Endodermal cell (in vitro differentiated cells): ENCODE results near the gene GALNT2. TPM values are rescaled to one million over a fixed set of nuclear protein-coding genes. Genes with fewer than 3 reads are reported as not detected.

Source experiments
- DNase-seq: peaks from one replicate; pipeline ENCODE4 v3.0.0-alpha.2; 2017
- H3K27ac ChIP-seq: 2 replicates; pipeline ENCODE4 v1.5.1; 2013; ENCODE audit warnings: mild to moderate bottlenecking, low read depth, low read length, moderate library complexity
- H3K27me3 ChIP-seq: 2 replicates; pipeline ENCODE4 v1.6.1; 2013; ENCODE audit warnings: mild to moderate bottlenecking, low read length, moderate library complexity; ENCODE audit not compliant: insufficient read depth, control insufficient read depth, poor library complexity, severe bottlenecking
- H3K36me3 ChIP-seq: 2 replicates; pipeline ENCODE4 v1.7.0; 2013; ENCODE audit warnings: mild to moderate bottlenecking, low read length, moderate library complexity; ENCODE audit not compliant: control insufficient read depth, insufficient read depth
- H3K4me1 ChIP-seq: one replicate; pipeline ENCODE4 v1.7.0; 2013; ENCODE audit warnings: low read length; ENCODE audit not compliant: control insufficient read depth, insufficient read depth
- H3K4me3 ChIP-seq: 2 replicates; pipeline ENCODE4 v1.5.1; 2013; ENCODE audit warnings: mild to moderate bottlenecking, low read length, moderate library complexity
- H3K9ac ChIP-seq: 2 replicates; pipeline ENCODE4 v1.6.1; 2013; ENCODE audit warnings: mild to moderate bottlenecking, low read length, moderate library complexity; ENCODE audit not compliant: poor library complexity, severe bottlenecking; ENCODE audit errors: extremely low read depth
- H3K9me3 ChIP-seq: 2 replicates; pipeline ENCODE4 v1.6.1; 2013; ENCODE audit warnings: mild to moderate bottlenecking, low read length, moderate library complexity; ENCODE audit not compliant: control insufficient read depth
- H3K27ac Mint-ChIP-seq: 2 replicates; pipeline ENCODE4 v1.8.0; 2020; ENCODE audit warnings: mixed read lengths
- H3K27me3 Mint-ChIP-seq: 2 replicates; pipeline ENCODE4 v1.8.0; 2021; ENCODE audit warnings: mild to moderate bottlenecking, mixed read lengths; ENCODE audit not compliant: insufficient read depth
- H3K36me3 Mint-ChIP-seq: 2 replicates; pipeline ENCODE4 v1.8.0; 2020; ENCODE audit warnings: low read depth, mixed read lengths
- H3K4me1 Mint-ChIP-seq: 2 replicates; pipeline ENCODE4 v1.8.0; 2020; ENCODE audit warnings: mixed read lengths
- H3K4me3 Mint-ChIP-seq: 2 replicates; pipeline ENCODE4 v1.8.0; 2020; ENCODE audit warnings: mild to moderate bottlenecking, moderate library complexity, mixed read lengths
- H3K9me3 Mint-ChIP-seq: 2 replicates; pipeline ENCODE4 v1.8.0; 2020; ENCODE audit warnings: mild to moderate bottlenecking, mixed read lengths
- WGBS, 2 experiments: methylation state at CpG; one replicate each; pipeline versions ENCODE4 v1.1.5 to v1.1.7; 2013; ENCODE audit warnings: missing lambda C conversion rate in 2 of 2, mixed read lengths in 1 of 2; ENCODE audit not compliant: insufficient coverage in 1 of 2, insufficient read length in 1 of 2; 5-methylcytosine and 5-hydroxymethylcytosine counted together
- total RNA-seq, 2 donors: library from RNA; stranded (reverse); fragmentation: NEBNext Ultra II Directional in 1 of 2; extraction: Animal tissue kit (Norgen Biotek cat#: 25700) in 1 of 2; gene quantifications; 2 replicates in 1 of 2; 3 replicates in 1 of 2; pipeline ENCODE4 v1.2.1, GENCODE V29; 2021
- TF ChIP-seq, protein P1 (sequence below): fragments of 200-600 bp; sonication (generic); conservative IDR thresholded peaks from 2 replicates; pipeline ENCODE4 v1.5.0; 2021; ENCODE audit warnings: antibody characterized with exemption, mild to moderate bottlenecking

Gene GALNT2
- total RNA-seq, 2 donors from 2014 or later = 41.6 to 63.5 TPM

DNA sequence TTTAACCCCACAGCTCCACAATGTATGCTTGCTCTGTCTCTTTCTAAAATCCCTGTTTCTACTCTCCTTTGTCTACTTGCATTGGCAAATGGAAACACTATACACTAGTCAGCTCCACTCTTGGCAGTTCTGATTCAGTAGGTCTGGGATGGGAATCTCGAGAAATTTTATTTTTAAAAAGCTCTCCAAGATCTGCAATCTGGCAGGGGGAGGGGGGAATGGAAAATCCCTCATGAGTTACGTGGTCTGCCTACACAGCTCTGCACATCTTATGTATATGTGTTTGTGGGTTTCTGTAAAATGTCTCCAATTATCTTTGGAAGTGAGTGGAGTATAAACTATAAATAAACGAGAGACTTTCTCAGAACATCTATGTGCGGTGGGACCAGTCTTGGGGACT, 9.9 kb upstream of the GALNT2 start:
- peaks cover 3% of the 10 kb centered on the region for H3K9me3 ChIP-seq
- TF ChIP-seq, protein P1, sequence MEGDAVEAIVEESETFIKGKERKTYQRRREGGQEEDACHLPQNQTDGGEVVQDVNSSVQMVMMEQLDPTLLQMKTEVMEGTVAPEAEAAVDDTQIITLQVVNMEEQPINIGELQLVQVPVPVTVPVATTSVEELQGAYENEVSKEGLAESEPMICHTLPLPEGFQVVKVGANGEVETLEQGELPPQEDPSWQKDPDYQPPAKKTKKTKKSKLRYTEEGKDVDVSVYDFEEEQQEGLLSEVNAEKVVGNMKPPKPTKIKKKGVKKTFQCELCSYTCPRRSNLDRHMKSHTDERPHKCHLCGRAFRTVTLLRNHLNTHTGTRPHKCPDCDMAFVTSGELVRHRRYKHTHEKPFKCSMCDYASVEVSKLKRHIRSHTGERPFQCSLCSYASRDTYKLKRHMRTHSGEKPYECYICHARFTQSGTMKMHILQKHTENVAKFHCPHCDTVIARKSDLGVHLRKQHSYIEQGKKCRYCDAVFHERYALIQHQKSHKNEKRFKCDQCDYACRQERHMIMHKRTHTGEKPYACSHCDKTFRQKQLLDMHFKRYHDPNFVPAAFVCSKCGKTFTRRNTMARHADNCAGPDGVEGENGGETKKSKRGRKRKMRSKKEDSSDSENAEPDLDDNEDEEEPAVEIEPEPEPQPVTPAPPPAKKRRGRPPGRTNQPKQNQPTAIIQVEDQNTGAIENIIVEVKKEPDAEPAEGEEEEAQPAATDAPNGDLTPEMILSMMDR = no peak
- H3K4me1 ChIP-seq = no peaks in the 10 kb centered on the region
- Mint-ChIP-seq H3K9me3 (peaks cover 15% of the 10 kb centered on the region), H3K4me1 (peaks cover 14% of the 10 kb centered on the region), H3K36me3 (no peaks in the 10 kb centered on the region), H3K27me3 (peaks cover 3% of the 10 kb centered on the region), H3K4me3 (no peak overlapping the region), H3K27ac (no peak overlapping the region)
- no peak for DNase-seq
- H3K9ac ChIP-seq = no peak overlapping the region
- H3K27ac ChIP-seq = no peak overlapping the region
- 90 to 91% methylated on average over 4 of the region's 4 CpGs for WGBS, 2 experiments
- no peaks in the 10 kb centered on the region for H3K27me3 ChIP-seq
- no peaks in the 10 kb centered on the region for H3K36me3 ChIP-seq
- H3K4me3 ChIP-seq = no peak overlapping the region

GRCh38 chr1:230057681-230058565, 9.1 kb upstream of the GALNT2 start:
- Mint-ChIP-seq H3K27ac (no peak overlapping the region), H3K27me3 (no peaks in the 10 kb centered on the region), H3K36me3 (no peaks in the 10 kb centered on the region), H3K4me1 (peaks cover 6% of the 10 kb centered on the region), H3K4me3 (no peak overlapping the region), H3K9me3 (peaks cover 21% of the 10 kb centered on the region)
- H3K4me1 ChIP-seq = no peaks in the 10 kb centered on the region
- 90 to 91% methylated on average over 14 to 24 of the region's 24 CpGs for WGBS, 2 experiments
- TF ChIP-seq, protein P1 = no peak
- H3K4me3 ChIP-seq = no peak overlapping the region
- no peaks in the 10 kb centered on the region for H3K27me3 ChIP-seq
- peaks cover 10% of the 10 kb centered on the region for H3K9me3 ChIP-seq
- no peak overlapping the region for H3K9ac ChIP-seq
- peak; percentile 30 for DNase-seq
- no peak overlapping the region for H3K27ac ChIP-seq
- no peaks in the 10 kb centered on the region for H3K36me3 ChIP-seq

GRCh38 chr1:230058626-230059025, 8.4 kb upstream of the GALNT2 start:
- peaks cover 10% of the 10 kb centered on the region for H3K9me3 ChIP-seq
- TF ChIP-seq, protein P1 = no peak
- H3K4me1 ChIP-seq = no peaks in the 10 kb centered on the region
- no peak overlapping the region for H3K4me3 ChIP-seq
- Mint-ChIP-seq H3K27me3 (no peaks in the 10 kb centered on the region), H3K9me3 (peaks cover 24% of the 10 kb centered on the region), H3K36me3 (no peaks in the 10 kb centered on the region), H3K4me1 (peaks cover 6% of the 10 kb centered on the region), H3K27ac (no peak overlapping the region), H3K4me3 (no peak overlapping the region)
- no peak overlapping the region for H3K27ac ChIP-seq
- H3K9ac ChIP-seq = no peak overlapping the region
- no peaks in the 10 kb centered on the region for H3K27me3 ChIP-seq
- no peak for DNase-seq
- H3K36me3 ChIP-seq = no peaks in the 10 kb centered on the region
- WGBS, 2 experiments = 95 to 100% methylated on average over 1 to 5 of the region's 5 CpGs
